ENCODE results near the gene TSEN34. TPM values are rescaled to one million over a fixed set of nuclear protein-coding genes. Genes with fewer than 3 reads are reported as not detected.
"Not testable (repeated sequence)": the region's sequence is repeated elsewhere in the genome, so short reads cannot be mapped to it uniquely, and the experiment has no call there.

TSEN34 gene
- total RNA-seq, 2 experiments from 2014 or later, result 8.0 to 8.5 TPM

DNA sequence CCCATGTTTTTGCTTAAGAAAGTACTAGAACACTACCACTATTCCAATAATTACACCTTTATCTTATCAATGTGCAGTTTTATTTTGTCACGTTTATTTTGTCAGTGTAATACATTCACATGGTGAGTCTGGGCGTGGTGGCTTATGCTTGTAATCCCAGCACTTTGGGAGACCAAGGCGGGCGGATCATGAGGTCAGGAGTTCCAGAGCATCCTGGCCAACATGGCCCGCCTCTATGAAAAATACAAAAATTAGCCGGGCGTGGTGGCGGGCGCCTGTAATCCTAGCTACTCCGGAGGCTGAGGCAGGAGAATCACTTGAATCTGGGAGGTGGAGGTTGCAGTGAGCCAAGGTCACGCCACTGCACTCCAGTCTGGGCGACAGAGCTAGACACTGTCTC is 3.4 kb downstream of the TSEN34 start:
- H3K9me3 Mint-ChIP-seq; H3K27me3 Mint-ChIP-seq (ENCODE audit: low read depth); CTCF ChIA-PET; H3K27ac Mint-ChIP-seq; intact Hi-C loops (cut with micrococcal nuclease); DNase-seq; H3K4me3 Mint-ChIP-seq: not testable (repeated sequence)
- H3K4me1 Mint-ChIP-seq (ENCODE audit: low read depth), result peaks cover 22% of the 10 kb centered on the region
- H3K36me3 Mint-ChIP-seq (ENCODE audit: low read depth), result peaks cover 11% of the 10 kb centered on the region

DNA sequence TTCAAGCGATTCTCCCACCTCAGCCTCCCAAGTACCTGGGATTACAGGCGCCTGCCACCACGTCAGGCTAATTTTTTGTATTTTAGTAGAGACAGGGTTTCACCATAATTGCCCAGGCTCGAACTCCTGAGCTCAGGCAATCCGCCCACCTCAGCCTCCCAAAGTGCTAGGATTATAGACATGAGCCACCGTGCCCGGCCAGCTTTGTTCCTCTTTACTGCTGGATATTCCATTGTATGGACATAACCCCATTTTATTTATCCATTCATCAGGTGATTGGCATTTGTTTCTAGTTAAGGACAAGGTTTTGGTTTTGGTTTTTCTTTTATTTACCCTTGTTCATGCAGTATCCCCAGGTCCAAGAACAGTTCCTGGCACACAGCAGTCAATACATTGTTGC is 5.4 kb downstream of the TSEN34 start:
- intact Hi-C loops (cut with micrococcal nuclease), result no loop called here
- CTCF ChIA-PET, result no interaction called here

GRCh38 chr19:54197121-54197520 is 6.0 kb downstream of the TSEN34 start:
- H3K4me3 Mint-ChIP-seq, result no peak overlapping the region
- no peak overlapping the region for H3K27ac Mint-ChIP-seq
- H3K4me1 Mint-ChIP-seq (ENCODE audit: low read depth), result peaks cover 26% of the 10 kb centered on the region
- H3K36me3 Mint-ChIP-seq (ENCODE audit: low read depth), result peaks cover 27% of the 10 kb centered on the region
- CTCF ChIA-PET, result no interaction called here
- no peaks in the 10 kb centered on the region for H3K27me3 Mint-ChIP-seq (ENCODE audit: low read depth)
- no peaks in the 10 kb centered on the region for H3K9me3 Mint-ChIP-seq
- DNase-seq, result no peak
- intact Hi-C loops (cut with micrococcal nuclease), result no loop called here

More for the DNA sequence above, 5.4 kb downstream of the TSEN34 start:
- Mint-ChIP-seq H3K27ac (no peak overlapping the region), H3K4me1 (ENCODE audit: low read depth) (peaks cover 29% of the 10 kb centered on the region), H3K9me3 (no peaks in the 10 kb centered on the region), H3K36me3 (ENCODE audit: low read depth) (peaks cover 21% of the 10 kb centered on the region), H3K4me3 (no peak overlapping the region), H3K27me3 (ENCODE audit: low read depth) (no peaks in the 10 kb centered on the region)
- DNase-seq, result no peak

DNA sequence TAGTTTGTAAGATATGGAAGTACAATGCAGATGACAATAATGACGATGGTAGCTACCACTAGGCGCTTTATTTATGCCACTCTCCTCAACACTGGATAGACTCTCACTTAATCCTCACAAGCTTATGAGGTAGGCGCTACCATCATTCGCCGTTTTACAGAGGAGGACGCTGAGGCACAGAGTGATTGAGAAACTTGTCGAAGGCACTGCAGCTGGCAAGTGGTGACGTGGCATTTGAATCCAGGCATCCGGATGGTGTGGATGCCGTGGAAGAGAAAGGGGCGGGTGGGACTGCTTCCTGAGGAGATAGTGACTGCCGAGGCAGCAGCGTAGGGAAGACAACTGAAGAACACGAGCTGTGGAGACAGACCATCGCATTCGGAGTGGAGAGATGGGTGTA is 8.3 kb downstream of the TSEN34 start:
- Mint-ChIP-seq H3K27me3 (ENCODE audit: low read depth) (no peaks in the 10 kb centered on the region), H3K27ac (peak overlapping the region; percentile 100), H3K36me3 (ENCODE audit: low read depth) (peaks cover 39% of the 10 kb centered on the region), H3K4me3 (peak overlapping the region; percentile 58), H3K9me3 (no peaks in the 10 kb centered on the region), H3K4me1 (ENCODE audit: low read depth) (peaks cover 38% of the 10 kb centered on the region)
- CTCF ChIA-PET, result no interaction called here
- intact Hi-C loops (cut with micrococcal nuclease), result no loop called here
- DNase-seq, result no peak

GRCh38 chr19:54201172-54201701 is 10.1 kb downstream of the TSEN34 start:
- H3K9me3 Mint-ChIP-seq, result no peaks in the 10 kb centered on the region
- intact Hi-C loops (cut with micrococcal nuclease), result loop anchor here (1.0 kb wide), 1 partner anchor 42 kb away; the partner anchor contains the start of gene LENG1
- peak overlapping the region; percentile 99 for H3K4me3 Mint-ChIP-seq
- peaks cover 56% of the 10 kb centered on the region for H3K4me1 Mint-ChIP-seq (ENCODE audit: low read depth)
- no peaks in the 10 kb centered on the region for H3K27me3 Mint-ChIP-seq (ENCODE audit: low read depth)
- peak overlapping the region; percentile 100 for H3K27ac Mint-ChIP-seq
- DNase-seq, result no peak
- CTCF ChIA-PET, result no interaction called here
- peaks cover 56% of the 10 kb centered on the region for H3K36me3 Mint-ChIP-seq (ENCODE audit: low read depth)

GRCh38 chr19:54201980-54202379 is 10.9 kb downstream of the TSEN34 start:
- Mint-ChIP-seq H3K36me3 (ENCODE audit: low read depth) (peaks cover 63% of the 10 kb centered on the region), H3K9me3 (no peaks in the 10 kb centered on the region), H3K27me3 (ENCODE audit: low read depth) (no peaks in the 10 kb centered on the region), H3K4me3 (peak overlapping the region; percentile 99), H3K4me1 (ENCODE audit: low read depth) (peaks cover 62% of the 10 kb centered on the region), H3K27ac (peak overlapping the region; percentile 100)
- DNase-seq, result no peak
- intact Hi-C loops (cut with micrococcal nuclease), result loop anchor here (1.0 kb wide), 1 partner anchor 43 kb away; the partner anchor contains the start of gene LENG1
- CTCF ChIA-PET, result no interaction called here

GRCh38 chr19:54203151-54203611 is 12.1 kb downstream of the TSEN34 start:
- CTCF ChIA-PET, result no interaction called here
- peaks cover 74% of the 10 kb centered on the region for H3K4me1 Mint-ChIP-seq (ENCODE audit: low read depth)
- peak overlapping the region; percentile 53 for H3K27ac Mint-ChIP-seq
- no peaks in the 10 kb centered on the region for H3K27me3 Mint-ChIP-seq (ENCODE audit: low read depth)
- H3K9me3 Mint-ChIP-seq, result no peaks in the 10 kb centered on the region
- DNase-seq, result no peak
- intact Hi-C loops (cut with micrococcal nuclease), result no loop called here
- peak overlapping the region; percentile 99 for H3K4me3 Mint-ChIP-seq
- peaks cover 75% of the 10 kb centered on the region for H3K36me3 Mint-ChIP-seq (ENCODE audit: low read depth)

GRCh38 chr19:54204767-54205468 is 13.8 kb downstream of the TSEN34 start:
- intact Hi-C loops (cut with micrococcal nuclease), result loop anchor here (5.0 kb wide), 1 partner anchor 338 kb away; the partner anchor contains the start of gene MYADM
- no peak for DNase-seq
- Mint-ChIP-seq H3K27ac (peak overlapping the region; percentile 77), H3K4me3 (peak overlapping the region; percentile 99), H3K36me3 (ENCODE audit: low read depth) (peaks cover 82% of the 10 kb centered on the region), H3K9me3 (no peaks in the 10 kb centered on the region), H3K4me1 (ENCODE audit: low read depth) (peaks cover 85% of the 10 kb centered on the region), H3K27me3 (ENCODE audit: low read depth) (no peaks in the 10 kb centered on the region)
- CTCF ChIA-PET, result interaction anchor here (0.5 to 0.7 kb wide), 2 partner anchors 92 to 1968 kb away, joined by 3 read pairs; no protein-coding TSS in a partner anchor

GRCh38 chr19:54206030-54206830 is 15.1 kb downstream of the TSEN34 start:
- no peaks in the 10 kb centered on the region for H3K27me3 Mint-ChIP-seq (ENCODE audit: low read depth)
- peaks cover 88% of the 10 kb centered on the region for H3K36me3 Mint-ChIP-seq (ENCODE audit: low read depth)
- no peaks in the 10 kb centered on the region for H3K9me3 Mint-ChIP-seq
- intact Hi-C loops (cut with micrococcal nuclease), result loop anchor here (5.0 kb wide), 1 partner anchor 339 kb away; the partner anchor contains the start of gene MYADM
- peak overlapping the region; percentile 85 for H3K27ac Mint-ChIP-seq
- H3K4me1 Mint-ChIP-seq (ENCODE audit: low read depth), result peaks cover 92% of the 10 kb centered on the region
- peak overlapping the region; percentile 29 for H3K4me3 Mint-ChIP-seq
- DNase-seq, result no peak
- CTCF ChIA-PET, result interaction anchor here (1.6 to 1.7 kb wide), 2 partner anchors 39 to 60 kb away, joined by 5 to 7 read pairs; no protein-coding TSS in a partner anchor

- H3K27ac Mint-ChIP-seq, result peak overlapping the region; percentile 85
- peaks cover 94% of the 10 kb centered on the region for H3K4me1 Mint-ChIP-seq (ENCODE audit: low read depth)
- H3K27me3 Mint-ChIP-seq (ENCODE audit: low read depth), result no peaks in the 10 kb centered on the region
- peaks cover 84% of the 10 kb centered on the region for H3K36me3 Mint-ChIP-seq (ENCODE audit: low read depth)
- peak overlapping the region; percentile 29 for H3K4me3 Mint-ChIP-seq
- DNase-seq, result no peak
- intact Hi-C loops (cut with micrococcal nuclease), result loop anchor here (5.0 kb wide), 1 partner anchor 340 kb away; the partner anchor contains the start of gene MYADM
- CTCF ChIA-PET, result interaction anchor here (1.6 to 1.7 kb wide), 2 partner anchors 39 to 59 kb away, joined by 5 to 7 read pairs; no protein-coding TSS in a partner anchor
- no peaks in the 10 kb centered on the region for H3K9me3 Mint-ChIP-seq
These were observed 15.7 kb downstream of the TSEN34 start for GRCh38 chr19:54206831-54207177.

GRCh38 chr19:54207193-54207592 is 16.1 kb downstream of the TSEN34 start:
- intact Hi-C loops (cut with micrococcal nuclease), result loop anchor here (5.0 kb wide), 1 partner anchor 340 kb away; the partner anchor contains the start of gene MYADM
- DNase-seq, result not testable (repeated sequence)

GRCh38 chr19:54207676-54207982 is 16.5 kb downstream of the TSEN34 start:
- H3K36me3 Mint-ChIP-seq (ENCODE audit: low read depth), result peaks cover 76% of the 10 kb centered on the region
- intact Hi-C loops (cut with micrococcal nuclease), result loop anchor here (5.0 kb wide), 1 partner anchor 340 kb away; the partner anchor contains the start of gene MYADM
- peak overlapping the region; percentile 85 for H3K27ac Mint-ChIP-seq
- CTCF ChIA-PET, result interaction anchor here (1.3 to 1.7 kb wide), 2 partner anchors 17 to 58 kb away, joined by 3 to 7 read pairs; no protein-coding TSS in a partner anchor
- H3K4me1 Mint-ChIP-seq (ENCODE audit: low read depth), result peaks cover 87% of the 10 kb centered on the region
- H3K9me3 Mint-ChIP-seq, result no peaks in the 10 kb centered on the region
- DNase-seq, result no peak
- H3K4me3 Mint-ChIP-seq, result peak overlapping the region; percentile 49
- no peaks in the 10 kb centered on the region for H3K27me3 Mint-ChIP-seq (ENCODE audit: low read depth)

More at GRCh38 chr19:54207193-54207592, 16.1 kb downstream of the TSEN34 start:
- H3K27ac Mint-ChIP-seq, result peak overlapping the region; percentile 85
- H3K27me3 Mint-ChIP-seq (ENCODE audit: low read depth); H3K9me3 Mint-ChIP-seq: not testable (repeated sequence)
- peak overlapping the region; percentile 49 for H3K4me3 Mint-ChIP-seq
- peaks cover 80% of the 10 kb centered on the region for H3K36me3 Mint-ChIP-seq (ENCODE audit: low read depth)
- peaks cover 91% of the 10 kb centered on the region for H3K4me1 Mint-ChIP-seq (ENCODE audit: low read depth)
- CTCF ChIA-PET, result interaction anchor here (1.3 to 1.7 kb wide), 3 partner anchors 17 to 59 kb away, joined by 3 to 7 read pairs (median 5); no protein-coding TSS in a partner anchor
